OCI-LY7 (cell line): ENCODE measurements around the gene MAP4. TPM values are rescaled to one million over a fixed set of nuclear protein-coding genes. Genes with fewer than 3 reads are reported as not detected.

Source experiments
- BruUV-seq: library from RNA; stranded (reverse); fragments of 400-500 nt; replicated peaks from 2 replicates; lab custom pipeline; 2021; lab: Mats Ljungman, UMichigan
- CTCF ChIA-PET: fragments of 300-600 bp; sonication (Branson Sonifier 250); formaldehyde crosslinking; loops from one replicate; lab custom pipeline; 2022; ENCODE audit warnings: antibody characterized with exemption; ENCODE audit not compliant: unreplicated experiment; lab: Charles Lee
- POLR2A ChIA-PET: fragments of 300-600 bp; sonication (Branson Sonifier 250); formaldehyde crosslinking; loops from one replicate; lab custom pipeline; 2022; ENCODE audit warnings: antibody characterized with exemption; lab: Charles Lee
- DNase-seq: peaks from one replicate; pipeline ENCODE4 v3.0.0-alpha.2; 2015; ENCODE audit warnings: low spot score
- H2AFZ ChIP-seq: fragments of 200-600 bp; sonication (generic), shearing (Covaris generic); 2 replicates; pipeline ENCODE4 v1.6.1; 2014; ENCODE audit warnings: mild to moderate bottlenecking, antibody characterized with exemption, low read length, moderate library complexity
- H3K27ac ChIP-seq: fragments of 200-600 bp; sonication (generic); 2 replicates; pipeline ENCODE4 v1.5.1; 2014; ENCODE audit warnings: mixed run types, low read depth, mild to moderate bottlenecking, moderate library complexity, low read length, inconsistent platforms; ENCODE audit not compliant: poor library complexity, severe bottlenecking
- H3K36me3 ChIP-seq: fragments of 200-600 bp; sonication (generic); 2 replicates; pipeline ENCODE4 v1.6.1; 2014; ENCODE audit warnings: mild to moderate bottlenecking, antibody characterized with exemption, low read length, moderate library complexity, mixed read lengths; ENCODE audit not compliant: insufficient read depth
- H3K4me1 ChIP-seq: fragments of 200-600 bp; sonication (generic); 2 replicates; pipeline ENCODE4 v1.5.1; 2014; ENCODE audit warnings: mild to moderate bottlenecking, low read length; ENCODE audit not compliant: insufficient read depth, poor library complexity, severe bottlenecking
- H3K4me2 ChIP-seq: fragments of 200-600 bp; sonication (generic); 2 replicates; pipeline ENCODE4 v1.6.1; 2014; ENCODE audit warnings: mild to moderate bottlenecking, low read length
- H3K4me3 ChIP-seq: fragments of 200-600 bp; sonication (generic); 2 replicates; pipeline ENCODE4 v1.5.1; 2014; ENCODE audit warnings: mild to moderate bottlenecking, low read depth, low read length; ENCODE audit not compliant: poor library complexity, severe bottlenecking
- H3K79me2 ChIP-seq: fragments of 200-600 bp; sonication (generic); 2 replicates; pipeline ENCODE4 v1.6.1; 2016; ENCODE audit warnings: low read depth, mild to moderate bottlenecking, low read length, moderate library complexity, mixed read lengths; ENCODE audit not compliant: insufficient read depth
- H3K9me2 ChIP-seq: fragments of 200-600 bp; sonication (generic); 2 replicates; pipeline ENCODE4 v1.6.1; 2016; ENCODE audit warnings: mild to moderate bottlenecking, low read length, mixed read lengths; ENCODE audit not compliant: insufficient read depth
- H3K9me3 ChIP-seq: fragments of 200-600 bp; sonication (generic); 2 replicates; pipeline ENCODE4 v1.6.1; 2014; ENCODE audit warnings: mild to moderate bottlenecking, mixed run types, low read length, mixed read lengths
- H4K20me1 ChIP-seq: fragments of 200-600 bp; sonication (generic); 2 replicates; pipeline ENCODE4 v1.6.1; 2014; ENCODE audit warnings: mild to moderate bottlenecking, antibody characterized with exemption, low read length, moderate library complexity, mixed read lengths; ENCODE audit not compliant: insufficient read depth
- CTCF ChIP-seq: fragments of 200-600 bp; sonication (generic); conservative IDR thresholded peaks from 2 replicates; pipeline ENCODE4 v1.5.1; 2014; ENCODE audit warnings: mild to moderate bottlenecking, antibody characterized with exemption, low read length, moderate library complexity, mixed read lengths
- EZH2phosphoT487 ChIP-seq: fragments of 200-600 bp; sonication (generic); IDR thresholded peaks from 2 replicates; pipeline ENCODE4 v1.6.1; 2018; ENCODE audit warnings: low read depth, borderline replicate concordance, mild to moderate bottlenecking, mixed run types, antibody characterized with exemption, low read length, moderate library complexity, mixed read lengths
- intact Hi-C: fragments of 100-400 bp; cut with micrococcal nuclease; formaldehyde crosslinking; loops from one replicate; pipeline ENCODE4 v1.10.0; 2022; ENCODE audit not compliant: unreplicated experiment
- total RNA-seq, 2 experiments: library from RNA; depleted of rRNA in 1 of 2; stranded (reverse); fragments of >200 nt in 1 of 2; shearing (Covaris generic) in 1 of 2; gene quantifications; 2 replicates each; pipeline ENCODE4 v1.2.3, GENCODE V29; 2014 to 2022

MAP4 gene
- total RNA-seq, 2 experiments from 2014 or later = 26.1 to 78.4 TPM

GRCh38 chr3:48004694-48005093 lies 11.5 kb downstream of the MAP4 start:
- H4K20me1 ChIP-seq = no peaks in the 10 kb centered on the region; the same call in 1 of the 2 replicates
- no peaks in the 10 kb centered on the region for H3K36me3 ChIP-seq
- no peak overlapping the region for H3K4me2 ChIP-seq
- H3K9me2 ChIP-seq = no peaks in the 10 kb centered on the region
- H3K27ac ChIP-seq = no peak overlapping the region
- H3K4me3 ChIP-seq = no peak overlapping the region
- no peak for DNase-seq
- no peaks in the 10 kb centered on the region for H3K9me3 ChIP-seq
- ChIA-PET CTCF (no interaction called here), POLR2A (no interaction called here)
- TF ChIP-seq EZH2phosphoT487 = no peak
- TF ChIP-seq CTCF = no peak
- intact Hi-C loops = no loop called here
- no TSS peak for BruUV-seq
- H2AFZ ChIP-seq = no peak overlapping the region
- no peaks in the 10 kb centered on the region for H3K79me2 ChIP-seq
- no peaks in the 10 kb centered on the region for H3K4me1 ChIP-seq

GRCh38 chr3:48002787-48003186 lies 13.4 kb downstream of the MAP4 start:
- no peaks in the 10 kb centered on the region for H3K9me3 ChIP-seq
- no peak for DNase-seq
- H3K4me3 ChIP-seq = no peak overlapping the region
- no peak for TF ChIP-seq EZH2phosphoT487
- no peak for TF ChIP-seq CTCF
- CTCF ChIA-PET = no interaction called here
- no peaks in the 10 kb centered on the region for H3K4me1 ChIP-seq
- H3K4me2 ChIP-seq = no peak overlapping the region
- no peaks in the 10 kb centered on the region for H3K9me2 ChIP-seq
- no peak overlapping the region for H3K27ac ChIP-seq
- intact Hi-C loops = no loop called here
- H4K20me1 ChIP-seq = no peaks in the 10 kb centered on the region; the same call in 1 of the 2 replicates
- H2AFZ ChIP-seq = no peak overlapping the region
- H3K79me2 ChIP-seq = no peaks in the 10 kb centered on the region
- no peaks in the 10 kb centered on the region for H3K36me3 ChIP-seq
- POLR2A ChIA-PET = interaction anchor here (0.7 to 1.4 kb wide), 3 partner anchors 17 to 505 kb away, joined by 3 read pairs; no protein-coding TSS in a partner anchor
- no TSS peak for BruUV-seq

GRCh38 chr3:48001991-48002390 lies 14.2 kb downstream of the MAP4 start:
- H3K36me3 ChIP-seq = no peaks in the 10 kb centered on the region
- no TSS peak for BruUV-seq
- H3K79me2 ChIP-seq = 0 out of 2 replicates have a peak, but pooled peaks cover 4% of the 10 kb centered on the region
- ChIA-PET CTCF (no interaction called here), POLR2A (interaction anchor here (0.7 to 1.4 kb wide), 3 partner anchors 17 to 506 kb away, joined by 3 read pairs; no protein-coding TSS in a partner anchor)
- TF ChIP-seq EZH2phosphoT487 = no peak
- TF ChIP-seq CTCF = no peak
- no peak overlapping the region for H2AFZ ChIP-seq
- no peaks in the 10 kb centered on the region; the same call in 1 of the 2 replicates for H4K20me1 ChIP-seq
- no peaks in the 10 kb centered on the region for H3K4me1 ChIP-seq
- no peaks in the 10 kb centered on the region for H3K9me3 ChIP-seq
- no peak for DNase-seq
- H3K4me3 ChIP-seq = no peak overlapping the region
- no peaks in the 10 kb centered on the region for H3K9me2 ChIP-seq
- intact Hi-C loops = no loop called here
- no peak overlapping the region for H3K4me2 ChIP-seq
- H3K27ac ChIP-seq = no peak overlapping the region
